Esophagus muscularis mucosa (tissue), 3 donors: ENCODE results near the gene EMX2.

Experiments
- CTCF ChIP-seq, 3 experiments: fragments of 200-600 bp in 2 of 3; fragments of 450-650 bp in 1 of 3; sonication (generic) in 2 of 3; IDR thresholded peaks; one replicate each; pipeline ENCODE4 v1.5.1; 2017 to 2019; ENCODE audit warnings: antibody characterized with exemption in 3 of 3, mild to moderate bottlenecking in 2 of 3, moderate library complexity in 1 of 3
- POLR2A ChIP-seq: fragments of 450-650 bp; IDR thresholded peaks from one replicate; pipeline ENCODE4 v1.6.1; 2017; ENCODE audit warnings: antibody characterized with exemption, moderate library complexity, mild to moderate bottlenecking, low read depth
- POLR2AphosphoS5 ChIP-seq, 2 donors: sonication (generic); formaldehyde crosslinking; IDR thresholded peaks; one replicate each; pipeline ENCODE4 v1.6.1; 2017; ENCODE audit warnings: antibody characterized with exemption in 2 of 2

DNA sequence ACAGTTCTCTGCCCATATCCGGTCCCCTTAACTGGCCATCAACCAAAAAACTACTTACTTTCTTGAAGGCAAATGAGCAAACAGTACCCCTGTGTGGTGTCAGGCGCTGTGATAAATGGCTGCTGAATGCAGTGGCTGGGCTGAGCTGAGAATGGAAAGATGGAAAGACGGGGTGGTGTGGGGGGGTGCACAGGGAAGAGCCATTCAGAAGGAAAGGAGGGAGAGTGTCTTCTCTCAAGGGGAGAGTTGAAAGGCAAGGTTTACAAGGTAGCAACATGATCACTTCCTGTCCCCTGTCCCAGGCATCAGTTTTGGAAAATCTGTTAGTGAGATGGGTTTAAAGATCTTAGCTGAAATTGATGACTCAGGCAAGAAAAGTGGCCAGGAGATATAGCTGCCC is 22.5 kb downstream of the EMX2 start:
- no peak for TF ChIP-seq CTCF (IDR thresholded peaks at IDR 0.05)
- no peak for TF ChIP-seq POLR2AphosphoS5 (IDR thresholded peaks at IDR 0.05)
- no peak for TF ChIP-seq POLR2A
